Vagina (tissue), 2 donors: ENCODE data around the gene MEF2C.

Source experiments
- CTCF ChIP-seq, 3 experiments: fragments of 450-650 bp in 2 of 3; fragments of 200-600 bp in 1 of 3; sonication (generic) in 1 of 3; IDR thresholded peaks; one replicate each; pipeline ENCODE4 v1.5.1; 2017 to 2019; ENCODE audit warnings: antibody characterized with exemption in 3 of 3, mild to moderate bottlenecking in 2 of 3, moderate library complexity in 2 of 3
- POLR2AphosphoS5 ChIP-seq, 2 donors: sonication (generic); formaldehyde crosslinking; IDR thresholded peaks; one replicate each; pipeline ENCODE4 v1.9.0; 2017; ENCODE audit warnings: antibody characterized with exemption in 2 of 2, mild to moderate bottlenecking in 2 of 2, low read depth in 1 of 2; ENCODE audit not compliant: insufficient read depth in 1 of 2

DNA sequence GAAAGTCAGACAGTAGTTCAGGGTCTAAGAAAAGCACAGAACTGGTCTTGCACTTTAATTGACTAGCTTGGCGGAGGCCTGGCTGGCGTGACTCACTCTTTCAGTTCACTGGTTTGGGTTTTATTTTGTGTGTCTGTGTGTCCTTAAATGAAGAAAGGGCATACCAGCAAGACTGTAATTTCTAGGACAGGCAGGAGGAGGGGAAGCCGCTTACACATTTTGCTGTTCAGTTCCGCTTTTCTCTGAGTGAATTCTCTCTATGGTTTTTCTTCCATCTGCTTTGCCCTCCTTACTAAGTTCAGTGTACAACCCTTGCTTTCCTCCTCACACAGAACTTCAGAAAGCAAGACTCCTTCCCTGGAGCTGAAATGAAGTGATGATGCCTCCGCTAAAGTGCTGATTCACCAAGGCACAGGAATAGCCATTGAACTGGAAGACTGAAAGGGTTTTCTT lies 150.8 kb downstream of the MEF2C start:
- TF ChIP-seq CTCF (IDR thresholded peaks at IDR 0.05), result no peak
- no peak for TF ChIP-seq POLR2AphosphoS5 (IDR thresholded peaks at IDR 0.05; ENCODE audit: insufficient read depth in 1 of 2, low read depth in 1 of 2)
